IMR-90 (cell line): ENCODE results near the gene FOXC1. TPM values are rescaled to one million over a fixed set of nuclear protein-coding genes. Genes with fewer than 3 reads are reported as not detected.

Source experiments
- ATAC-seq: fragments of 200-7000 bp; cut with Tn5 transposase; 2 replicates; pipeline ENCODE4 v1.9.1; 2020; ENCODE audit warnings: low read depth, mild to moderate bottlenecking, moderate library complexity
- BruUV-seq: library from RNA; stranded (reverse); fragments of 400-500 nt; replicated peaks from 2 replicates; lab custom pipeline; 2021; lab: Mats Ljungman, UMichigan
- CTCF ChIA-PET: fragments of 300-600 bp; formaldehyde crosslinking; extraction: SDS; loops from one replicate; lab custom pipeline; 2021; ENCODE audit warnings: antibody characterized with exemption; lab: Yijun Ruan, JAX
- POLR2A ChIA-PET: fragments of 300-600 bp; sonication (Branson Sonifier 250); formaldehyde crosslinking; loops from one replicate; lab custom pipeline; 2022; ENCODE audit warnings: antibody characterized with exemption; ENCODE audit not compliant: unreplicated experiment; lab: Charles Lee
- DNase-seq: peaks from one replicate; pipeline ENCODE4 v3.0.0; 2013
- H2AFZ ChIP-seq: replicated peaks from 2 replicates; pipeline ENCODE3; 2013; ENCODE audit warnings: low read length, mild to moderate bottlenecking; ENCODE audit not compliant: poor library complexity
- H2AK5ac ChIP-seq: 2 replicates; pipeline ENCODE4 v1.6.1; 2013; ENCODE audit warnings: low read depth, low read length, inconsistent platforms
- H2AK9ac ChIP-seq: replicated peaks from 2 replicates; pipeline ENCODE3; 2013; ENCODE audit warnings: mild to moderate bottlenecking, low read depth, low read length, moderate library complexity; ENCODE audit not compliant: poor library complexity
- H2BK120ac ChIP-seq: 2 replicates; pipeline ENCODE4 v1.6.1; 2013; ENCODE audit warnings: low read depth, low read length, inconsistent platforms
- H2BK15ac ChIP-seq: 3 replicates; pipeline ENCODE4 v1.6.1; 2013; ENCODE audit warnings: low read depth, low read length, inconsistent platforms
- H2BK20ac ChIP-seq: 2 replicates; pipeline ENCODE4 v1.6.1; 2013; ENCODE audit warnings: low read depth, mild to moderate bottlenecking, inconsistent platforms, low read length, moderate library complexity
- H2BK5ac ChIP-seq: 2 replicates; pipeline ENCODE4 v1.6.1; 2013; ENCODE audit warnings: mild to moderate bottlenecking, low read depth, low read length, inconsistent platforms; ENCODE audit not compliant: poor library complexity, severe bottlenecking
- H3K14ac ChIP-seq: replicated peaks from 2 replicates; pipeline ENCODE4 v1.6.1; 2013; ENCODE audit warnings: low read depth, low read length, inconsistent platforms
- H3K18ac ChIP-seq: 2 replicates; pipeline ENCODE4 v1.6.1; 2013; ENCODE audit warnings: low read depth, low read length, control low read depth
- H3K23ac ChIP-seq: 2 replicates; pipeline ENCODE4 v1.6.1; 2013; ENCODE audit warnings: low read depth, low read length, inconsistent platforms
- H3K27ac ChIP-seq: 2 replicates; pipeline ENCODE4 v1.5.1; 2013; ENCODE audit warnings: mild to moderate bottlenecking, control low read depth, low read length; ENCODE audit not compliant: insufficient read depth
- H3K27me3 ChIP-seq: 2 replicates; pipeline ENCODE4 v1.6.1; 2013; ENCODE audit warnings: low read length; ENCODE audit not compliant: control insufficient read depth, insufficient read depth
- H3K36me3 ChIP-seq: 2 replicates; pipeline ENCODE4 v1.6.1; 2013; ENCODE audit warnings: low read length, mixed read lengths; ENCODE audit not compliant: control insufficient read depth, insufficient read depth
- H3K4ac ChIP-seq: 2 replicates; pipeline ENCODE4 v1.6.1; 2013; ENCODE audit warnings: low read depth, low read length, inconsistent platforms
- H3K4me1 ChIP-seq: 2 replicates; pipeline ENCODE4 v1.6.1; 2013; ENCODE audit warnings: low read length, mixed read lengths; ENCODE audit not compliant: control insufficient read depth, insufficient read depth
- H3K4me2 ChIP-seq: 2 replicates; pipeline ENCODE4 v1.6.1; 2013; ENCODE audit warnings: low read depth, mild to moderate bottlenecking, control low read depth, low read length, moderate library complexity
- H3K4me3 ChIP-seq: 2 replicates; pipeline ENCODE4 v1.5.1; 2013; ENCODE audit warnings: low read depth, mild to moderate bottlenecking, control low read depth, low read length, moderate library complexity; ENCODE audit not compliant: insufficient read depth
- H3K56ac ChIP-seq: 2 replicates; pipeline ENCODE4 v1.6.1; 2013; ENCODE audit warnings: low read length, inconsistent platforms; ENCODE audit not compliant: insufficient read depth; ENCODE audit errors: extremely low read depth
- H3K79me1 ChIP-seq, 2 experiments: 2 replicates each; pipeline ENCODE4 v1.6.1; 2013; ENCODE audit warnings: low read length in 2 of 2, inconsistent platforms in 1 of 2, low read depth in 1 of 2
- H3K9ac ChIP-seq: 2 replicates; pipeline ENCODE4 v1.6.1; 2013; ENCODE audit warnings: low read depth, low read length, control low read depth
- H3K9me1 ChIP-seq: 2 replicates; pipeline ENCODE4 v1.6.1; 2013; ENCODE audit warnings: low read length, inconsistent platforms; ENCODE audit not compliant: insufficient read depth
- H3K9me3 ChIP-seq: 2 replicates; pipeline ENCODE4 v1.6.1; 2013; ENCODE audit warnings: low read length; ENCODE audit not compliant: control insufficient read depth, insufficient read depth
- H4K20me1 ChIP-seq: 2 replicates; pipeline ENCODE4 v1.6.1; 2013; ENCODE audit warnings: low read length, inconsistent platforms; ENCODE audit not compliant: insufficient read depth
- H4K5ac ChIP-seq: 2 replicates; pipeline ENCODE4 v1.6.1; 2013; ENCODE audit warnings: mild to moderate bottlenecking, low read depth, low read length, control low read depth
- H4K8ac ChIP-seq, 2 experiments: 2 replicates each; pipeline ENCODE4 v1.6.1; 2013; ENCODE audit warnings: low read depth in 2 of 2, low read length in 2 of 2, control low read depth in 1 of 2, inconsistent platforms in 1 of 2
- H4K91ac ChIP-seq: 2 replicates; pipeline ENCODE4 v1.6.1; 2013; ENCODE audit warnings: low read depth, low read length, inconsistent platforms; ENCODE audit not compliant: insufficient read depth
- CEBPB ChIP-seq: IDR thresholded peaks from 2 replicates; pipeline ENCODE4 v1.6.1; 2012; ENCODE audit warnings: low read depth, low read length, improper control_type of control experiment
- CHD1 ChIP-seq: IDR thresholded peaks from 2 replicates; pipeline ENCODE4 v1.6.1; 2012; ENCODE audit warnings: low read depth, low read length, improper control_type of control experiment
- CTCF ChIP-seq: conservative IDR thresholded peaks from 2 replicates; pipeline ENCODE4 v1.5.1; 2012; ENCODE audit warnings: mild to moderate bottlenecking, low read depth, low read length, improper control_type of control experiment
- ELK1 ChIP-seq: fragments of 150-350 bp; IDR thresholded peaks from 2 replicates; pipeline ENCODE4 v1.6.1; 2016; ENCODE audit warnings: low read depth, mild to moderate bottlenecking, low read length, moderate library complexity, borderline replicate concordance
- FOS ChIP-seq: fragments of 150-350 bp; IDR thresholded peaks from 2 replicates; pipeline ENCODE4 v1.6.1; 2016; ENCODE audit warnings: low read depth, low read length
- MAZ ChIP-seq: IDR thresholded peaks from 2 replicates; pipeline ENCODE4 v1.6.1; 2012; ENCODE audit warnings: low read depth, mild to moderate bottlenecking, low read length, improper control_type of control experiment, moderate library complexity, borderline replicate concordance
- NFE2L2 ChIP-seq: fragments of 150-350 bp; IDR thresholded peaks from 2 replicates; pipeline ENCODE4 v1.6.1; 2016; ENCODE audit warnings: low read depth, mild to moderate bottlenecking, low read length
- RAD21 ChIP-seq: IDR thresholded peaks from 2 replicates; pipeline ENCODE4 v1.6.1; 2012; ENCODE audit warnings: low read length, improper control_type of control experiment
- RFX5 ChIP-seq: IDR thresholded peaks from 2 replicates; pipeline ENCODE4 v1.8.0; 2012; ENCODE audit warnings: low read depth, mild to moderate bottlenecking, low read length, moderate library complexity
- SMC3 ChIP-seq: fragments of 150-350 bp; IDR thresholded peaks from 2 replicates; pipeline ENCODE4 v1.6.1; 2016; ENCODE audit warnings: low read depth, mild to moderate bottlenecking, antibody characterized with exemption, low read length, moderate library complexity
- USF2 ChIP-seq: fragments of 150-350 bp; IDR thresholded peaks from 2 replicates; pipeline ENCODE4 v1.6.1; 2017; ENCODE audit warnings: mild to moderate bottlenecking, antibody characterized with exemption, low read length, low read depth
- WGBS, 2 experiments: methylation state at CpG; one replicate each; pipeline versions ENCODE4 v1.1.5 to v1.1.7; 2013; ENCODE audit warnings: missing lambda C conversion rate in 2 of 2; ENCODE audit not compliant: insufficient read length in 1 of 2; ENCODE audit errors: extremely low coverage in 2 of 2; 5-methylcytosine and 5-hydroxymethylcytosine counted together
- dilution Hi-C: fragments of 300-500 bp; cut with HindIII; formaldehyde crosslinking; loops from one replicate; pipeline ENCODE4 v1.14.3; 2018; ENCODE audit warnings: low sequenced_read_pairs; ENCODE audit not compliant: unreplicated experiment
- in situ Hi-C: fragments of 300-500 bp; cut with MboI; formaldehyde crosslinking; loops from 3 replicates; pipeline ENCODE4 v1.14.3; 2019; ENCODE audit warnings: low sequenced_read_pairs, inconsistent platforms, mixed read lengths
- intact Hi-C: fragments of 100-400 bp; cut with micrococcal nuclease; formaldehyde crosslinking; loops from 2 replicates; pipeline ENCODE4 v1.10.0; 2022
- polyA plus RNA-seq, 3 experiments: library from polyadenylated mRNA; depleted of rRNA; stranded (reverse); fragments of >200 nt; gene quantifications; 2 replicates each; pipeline ENCODE4 v1.2.3, GENCODE V29; 2012; ENCODE audit warnings: low replicate concordance in 1 of 3
- total RNA-seq: library from RNA; depleted of rRNA; stranded (reverse); fragments of >200 nt; gene quantifications from 2 replicates; pipeline ENCODE4 v1.2.3, GENCODE V29; 2012

The FOXC1 gene
- total and polyA plus RNA-seq, 2 of the 4 experiments (the other 2 are of a cell fraction), result 1.3 to 4.0 TPM

GRCh38 chr6:1619673-1620503, 10.2 kb downstream of the FOXC1 start:
- Histone ChIP-seq H4K20me1 (peaks cover 5% of the 10 kb centered on the region; the same call in 1 of the 2 replicates), H3K4me1 (peaks cover 4% of the 10 kb centered on the region; the same call in 1 of the 2 replicates), H2BK20ac (no peak overlapping the region), H3K79me1 (peaks cover 10 to 16% of the 10 kb centered on the region in 2 experiments), H2BK5ac (no peak overlapping the region), H4K5ac (no peak overlapping the region), H3K4me3 (no peak overlapping the region), H2AK9ac (no peak overlapping the region), H3K4ac (no peak overlapping the region), H3K18ac (no peak overlapping the region), H3K9me1 (no peaks in the 10 kb centered on the region), H3K9me3 (no peaks in the 10 kb centered on the region), H2BK120ac (no peak overlapping the region), H3K27me3 (no peaks in the 10 kb centered on the region), H3K9ac (no peak overlapping the region), H3K23ac (no peak overlapping the region), H4K91ac (no peak overlapping the region), H2AK5ac (no peak overlapping the region), H3K36me3 (peaks cover 12% of the 10 kb centered on the region; the same call in 1 of the 2 replicates), H4K8ac (no peak overlapping the region), H3K56ac (no peak overlapping the region), H2BK15ac (no peak overlapping the region), H3K4me2 (no peak overlapping the region), H3K14ac (no peak overlapping the region), H3K27ac (no peak overlapping the region), H2AFZ (no peak overlapping the region)
- CTCF ChIA-PET, result no interaction called here
- ATAC-seq (no peak), DNase-seq (no peak)
- POLR2A ChIA-PET, result no interaction called here
- no TSS peak for BruUV-seq
- TF ChIP-seq ELK1 (no peak), SMC3 (no peak), RFX5 (no peak), RAD21 (no peak), NFE2L2 (no peak), MAZ (no peak), CEBPB (no peak), FOS (no peak), USF2 (no peak), CHD1 (no peak), CTCF (no peak)
- dilution Hi-C loops (no loop called here), in situ Hi-C loops (no loop called here), intact Hi-C loops (loop anchor here (10.0 kb wide), 1 partner anchor 415 kb away; no protein-coding TSS in a partner anchor)
- WGBS, 2 experiments, result 63% methylated on average over 32 of the region's 83 CpGs; no CpG with 5 or more reads in 1 of the 2 experiments
